Neuronal stem cell (in vitro differentiated cells): ENCODE results near the gene RADIL.

Experiments used
- DNase-seq: peaks from one replicate; pipeline ENCODE4 v3.0.0-alpha.2; 2013; ENCODE audit warnings: low spot score
- H2AFZ ChIP-seq: one replicate; pipeline ENCODE4 v1.6.1; 2013; ENCODE audit warnings: mild to moderate bottlenecking, low read length, inconsistent platforms
- H2AK5ac ChIP-seq: 2 replicates; pipeline ENCODE4 v1.6.1; 2013; ENCODE audit warnings: low read depth, mild to moderate bottlenecking, inconsistent platforms, low read length, moderate library complexity, mixed read lengths
- H2BK120ac ChIP-seq: 2 replicates; pipeline ENCODE4 v1.6.1; 2013; ENCODE audit warnings: low read depth, mild to moderate bottlenecking, inconsistent platforms, low read length, moderate library complexity, mixed read lengths
- H2BK12ac ChIP-seq: one replicate; pipeline ENCODE4 v1.6.1; 2013; ENCODE audit warnings: low read length, inconsistent platforms
- H2BK15ac ChIP-seq: 2 replicates; pipeline ENCODE4 v1.6.1; 2013; ENCODE audit warnings: mild to moderate bottlenecking, low read length, inconsistent platforms, mixed read lengths
- H2BK5ac ChIP-seq: one replicate; pipeline ENCODE4 v1.6.1; 2013; ENCODE audit warnings: inconsistent platforms, mild to moderate bottlenecking, low read length, moderate library complexity
- H3K14ac ChIP-seq: one replicate; pipeline ENCODE4 v1.6.1; 2013; ENCODE audit warnings: low read length, inconsistent platforms
- H3K18ac ChIP-seq: 2 replicates; pipeline ENCODE4 v1.6.1; 2013; ENCODE audit warnings: low read length, inconsistent platforms
- H3K23ac ChIP-seq: 2 replicates; pipeline ENCODE4 v1.6.1; 2013; ENCODE audit warnings: low read depth, mild to moderate bottlenecking, mixed read lengths, low read length, inconsistent platforms; ENCODE audit not compliant: poor library complexity
- H3K27ac ChIP-seq: replicated peaks from 3 replicates; pipeline ENCODE4 v1.5.1; 2013; ENCODE audit warnings: low read length, inconsistent platforms
- H3K27me3 ChIP-seq, 3 experiments: 2 replicates each; pipeline ENCODE4 v1.6.1; 2013; ENCODE audit warnings: low read length in 3 of 3, mild to moderate bottlenecking in 2 of 3, inconsistent platforms in 1 of 3, low read depth in 1 of 3, mixed read lengths in 1 of 3, moderate library complexity in 1 of 3; ENCODE audit not compliant: control insufficient read depth in 3 of 3, insufficient read depth in 3 of 3
- H3K36me3 ChIP-seq, 2 donors: replicated peaks in 1 of 2; 2 replicates each; pipeline ENCODE4 v1.6.1; 2013; ENCODE audit warnings: low read length in 2 of 2; ENCODE audit not compliant: control insufficient read depth in 2 of 2, insufficient read depth in 2 of 2
- H3K4ac ChIP-seq: 2 replicates; pipeline ENCODE4 v1.6.1; 2013; ENCODE audit warnings: inconsistent platforms, mild to moderate bottlenecking, low read length, moderate library complexity
- H3K4me1 ChIP-seq, 2 donors: 1 replicate in 1 of 2; 2 replicates in 1 of 2; pipeline ENCODE4 v1.6.1; 2013; ENCODE audit warnings: low read length in 2 of 2, low read depth in 1 of 2; ENCODE audit not compliant: control insufficient read depth in 2 of 2, insufficient read depth in 1 of 2
- H3K4me2 ChIP-seq: one replicate; pipeline ENCODE4 v1.6.1; 2013; ENCODE audit warnings: mild to moderate bottlenecking, low read length, inconsistent platforms; ENCODE audit not compliant: insufficient read depth, poor library complexity, severe bottlenecking
- H3K4me3 ChIP-seq, 2 donors: 2 replicates each; pipeline ENCODE4 v1.5.1; 2013; ENCODE audit warnings: low read length in 2 of 2, mild to moderate bottlenecking in 2 of 2, inconsistent platforms in 1 of 2, moderate library complexity in 1 of 2
- H3K79me1 ChIP-seq: one replicate; pipeline ENCODE4 v1.6.1; 2013; ENCODE audit warnings: low read depth, mild to moderate bottlenecking, inconsistent platforms, low read length, moderate library complexity
- H3K9ac ChIP-seq: one replicate; pipeline ENCODE4 v1.6.1; 2013; ENCODE audit warnings: mild to moderate bottlenecking, low read depth, low read length, inconsistent platforms; ENCODE audit not compliant: poor library complexity
- H3K9me3 ChIP-seq, 2 donors: replicated peaks in 1 of 2; 2 replicates each; pipeline versions ENCODE3 to v1.6.1; 2013; ENCODE audit warnings: low read length in 2 of 2, mild to moderate bottlenecking in 2 of 2, inconsistent platforms in 1 of 2, low read depth in 1 of 2, mixed read lengths in 1 of 2, moderate library complexity in 1 of 2; ENCODE audit not compliant: control insufficient read depth in 2 of 2, insufficient read depth in 1 of 2
- H4K8ac ChIP-seq: one replicate; pipeline ENCODE4 v1.6.1; 2013; ENCODE audit warnings: low read depth, mild to moderate bottlenecking, inconsistent platforms, low read length, moderate library complexity
- H4K91ac ChIP-seq: one replicate; pipeline ENCODE4 v1.6.1; 2013; ENCODE audit warnings: low read length, low read depth, mild to moderate bottlenecking, inconsistent platforms; ENCODE audit not compliant: poor library complexity
- WGBS, 2 donors: extraction: QIAGEN DNeasy Blood & Tissue Kit; methylation state at CpG; one replicate each; pipeline ENCODE4 v1.1.7; 2013; ENCODE audit warnings: missing lambda C conversion rate in 2 of 2, mixed read lengths in 1 of 2; ENCODE audit not compliant: insufficient read length in 2 of 2, insufficient replicate concordance in 1 of 2; ENCODE audit errors: extremely low coverage in 2 of 2; 5-methylcytosine and 5-hydroxymethylcytosine counted together

The RADIL gene

DNA sequence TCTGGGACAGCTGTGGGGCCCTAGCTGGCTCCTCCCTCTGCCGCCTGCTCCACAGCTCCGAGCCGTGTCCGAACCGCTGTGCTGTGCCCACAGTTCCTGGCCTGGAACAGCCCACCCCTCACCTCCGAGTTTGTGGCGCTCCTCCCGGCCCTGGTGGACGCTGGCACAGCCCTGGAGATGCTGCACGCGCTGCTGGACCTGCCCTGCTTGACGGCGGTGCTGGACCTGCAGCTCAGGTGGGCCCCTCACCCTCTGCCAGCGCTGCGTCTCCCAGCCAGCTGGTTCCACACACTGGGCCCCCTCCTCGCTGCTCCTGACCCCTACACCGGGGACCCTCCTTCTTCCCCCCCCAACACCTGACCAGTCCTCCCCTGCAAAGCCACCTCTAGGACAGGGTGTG, 96.0 kb downstream of the RADIL start:
- H3K23ac ChIP-seq, result peak overlapping the region; percentile 12
- no peak overlapping the region for H3K4ac ChIP-seq
- no peaks in the 10 kb centered on the region for H3K9me3 ChIP-seq
- H2BK120ac ChIP-seq, result no peak overlapping the region
- H3K27me3 ChIP-seq, result no peaks in the 10 kb centered on the region
- H2BK12ac ChIP-seq, result no peak overlapping the region
- H2AK5ac ChIP-seq, result no peak overlapping the region
- no peak for DNase-seq
- no peak overlapping the region for H3K14ac ChIP-seq
- peaks cover 4% of the 10 kb centered on the region for H3K79me1 ChIP-seq
- no peak overlapping the region for H3K9ac ChIP-seq
- H2BK5ac ChIP-seq, result no peak overlapping the region
- H2BK15ac ChIP-seq, result no peak overlapping the region
- H3K4me2 ChIP-seq, result no peak overlapping the region
- peaks cover 6 to 72% of the 10 kb centered on the region in 2 donors for H3K36me3 ChIP-seq
- H4K91ac ChIP-seq, result no peak overlapping the region
- no peaks in the 10 kb centered on the region for H3K4me1 ChIP-seq
- H3K18ac ChIP-seq, result no peak overlapping the region
- no peak overlapping the region for H2AFZ ChIP-seq
- WGBS, 2 donors, result no CpG with 5 or more reads among the region's 17 CpGs
- H3K27ac ChIP-seq, result no peak overlapping the region
- H3K4me3 ChIP-seq, result no peak overlapping the region
- H4K8ac ChIP-seq, result no peak overlapping the region

DNA sequence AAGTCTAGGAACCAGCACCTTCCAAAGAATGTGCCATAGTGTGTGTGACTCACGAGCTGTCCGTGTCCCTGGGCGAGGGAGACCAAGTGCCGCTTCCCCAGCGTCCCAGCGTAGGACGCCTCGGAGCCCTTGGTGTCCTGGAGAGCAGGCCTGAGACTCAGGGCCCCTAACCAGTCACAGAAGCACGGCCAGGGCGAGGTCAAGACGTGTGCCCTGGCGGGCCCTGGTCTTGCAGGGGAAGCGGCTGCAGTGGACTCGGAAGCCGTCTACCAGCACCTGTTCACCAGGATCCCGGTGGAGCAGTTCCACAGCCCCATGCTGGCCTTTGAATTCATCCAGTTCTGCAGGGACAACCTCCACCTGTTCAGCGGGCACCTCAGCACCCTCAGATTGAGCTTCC, 97.5 kb downstream of the RADIL start:
- no peak overlapping the region for H2BK15ac ChIP-seq
- H4K8ac ChIP-seq, result no peak overlapping the region
- no peak for DNase-seq
- H2BK5ac ChIP-seq, result no peak overlapping the region
- no peak overlapping the region for H3K18ac ChIP-seq
- H3K9ac ChIP-seq, result no peak overlapping the region
- no peak overlapping the region for H2BK12ac ChIP-seq
- no peak overlapping the region for H4K91ac ChIP-seq
- peaks cover 18 to 72% of the 10 kb centered on the region in 2 donors for H3K36me3 ChIP-seq
- H2BK120ac ChIP-seq, result no peak overlapping the region
- no CpG with 5 or more reads among the region's 17 CpGs for WGBS, 2 donors
- no peak overlapping the region for H2AK5ac ChIP-seq
- no peak overlapping the region for H3K4me3 ChIP-seq
- H3K4me2 ChIP-seq, result no peak overlapping the region
- H3K9me3 ChIP-seq, result no peaks in the 10 kb centered on the region
- H3K23ac ChIP-seq, result no peak overlapping the region
- H3K79me1 ChIP-seq, result peaks cover 7% of the 10 kb centered on the region
- no peak overlapping the region for H3K14ac ChIP-seq
- no peak overlapping the region for H3K27ac ChIP-seq
- H3K4me1 ChIP-seq, result no peaks in the 10 kb centered on the region
- no peaks in the 10 kb centered on the region for H3K27me3 ChIP-seq
- no peak overlapping the region for H3K4ac ChIP-seq
- no peak overlapping the region for H2AFZ ChIP-seq

DNA sequence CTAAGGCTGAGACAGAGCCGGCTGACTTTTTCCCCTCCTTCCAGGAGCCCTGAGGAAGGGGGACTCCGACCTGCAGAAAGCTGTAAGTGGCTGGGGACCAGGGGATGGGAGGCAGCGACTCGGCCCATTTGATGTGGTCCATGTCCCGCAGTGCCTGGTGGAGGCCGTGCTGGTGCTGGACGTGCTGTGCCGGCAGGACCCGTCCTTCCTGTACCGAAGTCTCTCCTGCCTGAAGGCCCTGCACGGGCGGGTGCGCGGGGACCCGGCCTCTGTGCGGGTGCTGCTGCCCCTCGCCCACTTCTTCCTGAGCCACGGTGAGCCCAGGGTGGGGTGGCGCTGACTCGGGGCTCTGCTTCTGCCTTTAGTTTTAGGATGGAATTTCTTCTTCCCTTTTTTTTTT, 98.1 kb downstream of the RADIL start:
- no peak for DNase-seq
- no peak overlapping the region for H4K8ac ChIP-seq
- H2AFZ ChIP-seq, result no peak overlapping the region
- H3K4me2 ChIP-seq, result no peak overlapping the region
- H3K9me3 ChIP-seq, result no peaks in the 10 kb centered on the region
- H3K36me3 ChIP-seq, result peaks cover 18 to 71% of the 10 kb centered on the region in 2 donors
- no peak overlapping the region for H4K91ac ChIP-seq
- no peak overlapping the region for H2BK12ac ChIP-seq
- no peak overlapping the region for H3K9ac ChIP-seq
- no peak overlapping the region for H3K4me3 ChIP-seq
- H2BK120ac ChIP-seq, result no peak overlapping the region
- no peak overlapping the region for H3K14ac ChIP-seq
- H3K23ac ChIP-seq, result no peak overlapping the region
- H3K27ac ChIP-seq, result no peak overlapping the region
- peaks cover 7% of the 10 kb centered on the region for H3K79me1 ChIP-seq
- H3K27me3 ChIP-seq, result no peaks in the 10 kb centered on the region
- no peaks in the 10 kb centered on the region for H3K4me1 ChIP-seq
- no peak overlapping the region for H2BK15ac ChIP-seq
- no peak overlapping the region for H3K18ac ChIP-seq
- WGBS, 2 donors, result no CpG with 5 or more reads among the region's 20 CpGs
- H2BK5ac ChIP-seq, result no peak overlapping the region
- no peak overlapping the region for H3K4ac ChIP-seq
- H2AK5ac ChIP-seq, result no peak overlapping the region

DNA sequence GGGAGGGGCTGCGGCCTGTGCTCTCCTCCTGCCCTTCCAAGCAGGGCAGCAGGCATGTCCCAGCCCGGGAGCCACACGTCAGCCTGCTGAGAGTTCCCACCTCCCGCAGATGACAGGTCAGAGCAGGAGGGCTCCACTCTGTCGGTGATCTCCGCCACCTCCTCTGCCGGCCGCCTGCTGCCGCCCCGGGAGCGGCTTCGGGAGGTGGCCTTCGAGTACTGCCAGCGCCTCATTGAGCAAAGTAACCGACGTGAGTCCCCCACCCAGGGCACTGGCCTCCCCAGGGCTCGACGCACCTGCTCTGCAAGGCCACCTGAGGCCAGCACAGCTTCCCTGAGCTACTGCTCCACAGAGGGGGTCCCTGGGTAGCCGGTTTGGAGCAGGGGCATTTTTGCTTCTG, 98.7 kb downstream of the RADIL start:
- Histone ChIP-seq H2BK120ac (no peak overlapping the region), H3K4me1 (no peaks in the 10 kb centered on the region), H3K14ac (no peak overlapping the region), H3K36me3 (peaks cover 16 to 66% of the 10 kb centered on the region in 2 donors), H3K9me3 (no peaks in the 10 kb centered on the region), H2BK12ac (no peak overlapping the region), H2BK5ac (no peak overlapping the region), H2AFZ (no peak overlapping the region), H4K8ac (no peak overlapping the region), H3K27ac (no peak overlapping the region), H3K4me2 (peak overlapping the region; percentile 11), H2BK15ac (no peak overlapping the region), H3K27me3 (no peaks in the 10 kb centered on the region), H3K4ac (no peak overlapping the region), H3K9ac (no peak overlapping the region), H3K4me3 (no peak overlapping the region), H4K91ac (no peak overlapping the region), H3K23ac (peak overlapping the region; percentile 31), H3K18ac (no peak overlapping the region), H2AK5ac (no peak overlapping the region), H3K79me1 (peaks cover 7% of the 10 kb centered on the region)
- DNase-seq, result no peak
- no CpG with 5 or more reads among the region's 19 CpGs for WGBS, 2 donors
